Astrocyte of the cerebellum (primary cell): ENCODE results near the gene CDS1.

ENCODE experiments used
- DNase-seq: peaks from one replicate; pipeline ENCODE4 v3.0.0-alpha.2; 2011; ENCODE audit warnings: low read depth
- H3K4me3 ChIP-seq: 2 replicates; pipeline ENCODE4 v1.5.1; 2011; ENCODE audit warnings: mild to moderate bottlenecking, low read depth, low read length, moderate library complexity
- in situ Hi-C: cut with HindIII; loops from 2 replicates; pipeline ENCODE4 v1.10.0; 2017; ENCODE audit warnings: low sequenced_read_pairs
- TF ChIP-seq, protein P1 (sequence below): IDR thresholded peaks from 2 replicates; pipeline ENCODE4 v1.5.1; 2012; ENCODE audit warnings: low read length, low read depth, moderate library complexity, mild to moderate bottlenecking; ENCODE audit errors: missing control alignments

CDS1 gene

DNA sequence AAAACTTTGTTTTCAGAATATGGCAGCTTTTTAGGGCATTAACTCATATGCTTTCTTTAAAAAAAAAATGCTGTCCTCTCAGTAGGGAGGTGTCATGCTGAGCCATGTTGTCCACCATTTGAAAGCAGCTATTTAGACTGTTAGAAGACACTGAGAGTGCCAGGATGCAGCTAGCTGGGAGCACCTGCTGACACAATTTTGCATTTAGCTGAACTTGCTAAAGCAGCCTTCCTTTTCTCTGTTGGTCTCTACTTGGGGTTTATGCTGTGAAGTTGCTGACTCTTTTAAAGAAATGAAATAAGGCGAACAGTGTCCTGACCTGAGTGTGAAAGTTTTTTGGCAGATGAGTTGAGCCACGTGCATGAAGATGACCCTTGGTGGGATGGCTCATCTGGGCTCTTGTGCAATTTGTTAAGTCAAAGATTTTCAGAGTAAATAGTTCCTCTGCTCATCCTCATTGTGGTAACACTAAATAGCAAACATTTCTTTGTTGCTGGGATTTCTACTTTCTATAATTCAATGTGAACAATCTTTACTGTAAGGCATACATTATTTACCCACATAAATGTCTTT, 64.5 kb downstream of the CDS1 start:
- TF ChIP-seq, protein P1, sequence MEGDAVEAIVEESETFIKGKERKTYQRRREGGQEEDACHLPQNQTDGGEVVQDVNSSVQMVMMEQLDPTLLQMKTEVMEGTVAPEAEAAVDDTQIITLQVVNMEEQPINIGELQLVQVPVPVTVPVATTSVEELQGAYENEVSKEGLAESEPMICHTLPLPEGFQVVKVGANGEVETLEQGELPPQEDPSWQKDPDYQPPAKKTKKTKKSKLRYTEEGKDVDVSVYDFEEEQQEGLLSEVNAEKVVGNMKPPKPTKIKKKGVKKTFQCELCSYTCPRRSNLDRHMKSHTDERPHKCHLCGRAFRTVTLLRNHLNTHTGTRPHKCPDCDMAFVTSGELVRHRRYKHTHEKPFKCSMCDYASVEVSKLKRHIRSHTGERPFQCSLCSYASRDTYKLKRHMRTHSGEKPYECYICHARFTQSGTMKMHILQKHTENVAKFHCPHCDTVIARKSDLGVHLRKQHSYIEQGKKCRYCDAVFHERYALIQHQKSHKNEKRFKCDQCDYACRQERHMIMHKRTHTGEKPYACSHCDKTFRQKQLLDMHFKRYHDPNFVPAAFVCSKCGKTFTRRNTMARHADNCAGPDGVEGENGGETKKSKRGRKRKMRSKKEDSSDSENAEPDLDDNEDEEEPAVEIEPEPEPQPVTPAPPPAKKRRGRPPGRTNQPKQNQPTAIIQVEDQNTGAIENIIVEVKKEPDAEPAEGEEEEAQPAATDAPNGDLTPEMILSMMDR, result no peak
- no peak overlapping the region for H3K4me3 ChIP-seq
- in situ Hi-C loops, result no loop called here
- no peak for DNase-seq

DNA sequence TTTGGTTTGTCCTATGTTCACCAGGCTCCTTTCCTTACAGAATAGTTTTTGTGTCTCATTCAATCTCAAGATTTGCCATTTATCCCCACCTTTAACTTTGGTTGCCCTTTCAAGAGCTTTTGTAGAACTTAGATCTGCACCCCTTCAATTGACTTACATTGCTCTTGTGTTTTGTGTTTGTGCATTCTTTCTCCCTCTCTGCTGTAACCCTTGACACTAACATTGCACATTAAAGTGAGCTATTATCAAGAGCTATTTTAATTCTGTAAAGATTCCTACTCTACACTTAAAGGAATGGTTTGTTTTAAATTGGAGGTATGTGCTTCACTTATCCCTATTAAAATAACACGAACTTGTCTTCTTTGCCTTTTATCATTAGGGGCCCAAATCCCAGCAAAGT, 65.3 kb downstream of the CDS1 start:
- TF ChIP-seq, protein P1, result no peak
- no peak for DNase-seq
- in situ Hi-C loops, result no loop called here
- H3K4me3 ChIP-seq, result no peak overlapping the region

DNA sequence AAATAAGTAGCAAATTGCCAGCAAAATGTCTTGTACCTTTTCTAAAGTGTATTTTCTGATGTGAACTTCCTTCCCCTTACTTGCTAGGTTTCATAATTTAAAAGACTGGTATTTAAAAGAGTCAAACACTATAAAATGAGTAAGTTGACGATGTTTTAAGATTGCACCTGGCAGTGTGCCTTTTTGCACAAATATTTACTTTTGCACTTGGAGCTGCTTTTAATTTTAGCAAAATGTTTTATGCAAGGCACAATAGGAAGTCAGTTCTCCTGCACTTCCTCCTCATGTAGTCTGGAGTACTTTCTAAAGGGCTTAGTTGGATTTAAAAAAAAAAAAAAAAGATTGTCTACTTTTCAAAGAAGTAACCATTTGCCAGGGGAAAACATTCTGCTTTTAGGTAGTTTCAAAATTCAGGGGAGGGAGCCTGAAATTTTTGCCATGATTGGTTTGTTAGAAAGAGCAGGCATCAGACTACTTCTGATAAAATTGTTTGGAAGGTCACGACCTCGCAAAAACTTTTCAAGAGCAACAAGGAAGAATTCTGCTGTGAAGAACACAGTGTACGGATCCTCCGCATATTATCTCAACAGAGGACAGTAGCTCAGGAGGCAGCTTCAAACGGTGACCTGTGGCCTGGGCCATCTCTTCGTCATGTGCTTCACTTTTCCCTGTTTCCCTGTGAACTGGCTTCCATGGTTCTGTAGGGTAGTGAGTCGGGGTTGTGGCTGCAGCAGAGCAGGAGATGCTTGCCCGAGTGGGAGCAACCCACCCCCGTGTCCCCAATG, 66.1 kb downstream of the CDS1 start:
- no peak overlapping the region for H3K4me3 ChIP-seq
- TF ChIP-seq, protein P1, result no peak
- DNase-seq, result no peak
- in situ Hi-C loops, result no loop called here

- in situ Hi-C loops, result no loop called here
- DNase-seq, result peak; percentile 26
These were observed 68.6 kb downstream of the CDS1 start for GRCh38 chr4:84651499-84651898.

DNA sequence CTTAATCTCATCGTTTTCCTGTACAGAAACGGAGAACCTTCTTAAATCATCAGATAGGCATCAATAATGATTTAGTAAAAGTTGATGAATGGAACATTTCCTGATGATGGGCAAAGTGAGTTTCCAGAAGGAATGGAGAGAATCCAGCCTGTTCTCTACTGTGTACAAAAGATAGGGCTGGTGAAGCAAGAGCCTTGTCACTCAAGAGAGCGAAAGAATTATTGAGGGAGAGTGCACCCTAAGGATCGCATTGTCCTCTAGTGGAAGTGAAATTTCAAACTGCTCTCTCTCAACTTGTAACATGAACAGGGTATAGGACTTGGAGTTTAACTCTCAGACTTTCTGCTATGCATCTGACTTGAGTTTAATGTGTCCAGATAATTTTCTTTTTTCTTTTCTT, 69.6 kb downstream of the CDS1 start:
- H3K4me3 ChIP-seq, result no peak overlapping the region
- in situ Hi-C loops, result no loop called here
- TF ChIP-seq, protein P1, result no peak
- DNase-seq, result no peak

More at GRCh38 chr4:84651499-84651898, 68.6 kb downstream of the CDS1 start:
- no peak overlapping the region for H3K4me3 ChIP-seq
- TF ChIP-seq, protein P1, result no peak

GRCh38 chr4:84660606-84661005, 77.7 kb downstream of the CDS1 start:
- in situ Hi-C loops, result no loop called here
- H3K4me3 ChIP-seq, result no peak overlapping the region
- TF ChIP-seq, protein P1, result no peak
- DNase-seq, result no peak
